Stimulated activated naive CD4-positive, alpha-beta T cell treated with Interleukin-2 at 50 U/mL for 16 hours (primary cell): ENCODE results near the gene IPO11.
"Not testable (repeated sequence)": the region's sequence is repeated elsewhere in the genome, so short reads cannot be mapped to it uniquely, and the experiment has no call there.

Experiments
- DNase-seq: peaks from one replicate; lab custom pipeline; 2025; lab: John Stamatoyannopoulos, UW

IPO11 gene

GRCh38 chr5:62600560-62601252, 188.1 kb downstream of the IPO11 start:
- DNase-seq, result no peak

DNA sequence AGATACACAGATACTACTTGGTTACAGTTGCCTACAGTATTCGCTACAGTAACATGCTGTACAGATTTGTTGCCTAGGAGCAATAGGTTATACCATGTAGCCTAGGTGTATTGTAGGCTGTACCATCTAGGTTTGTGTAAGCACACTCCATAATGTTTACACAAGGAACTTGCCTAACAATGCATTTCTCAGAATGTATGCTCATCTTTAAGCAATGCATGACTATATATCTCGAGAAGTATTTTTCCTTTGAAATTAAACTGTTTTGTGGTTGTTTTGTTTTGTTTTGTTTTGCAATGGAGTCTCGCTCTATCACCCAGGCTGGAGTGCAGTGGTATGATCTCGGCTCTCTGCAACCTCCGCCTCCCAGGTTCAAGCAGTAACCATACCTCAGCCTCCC, 191.4 kb downstream of the IPO11 start:
- DNase-seq, result no peak

DNA sequence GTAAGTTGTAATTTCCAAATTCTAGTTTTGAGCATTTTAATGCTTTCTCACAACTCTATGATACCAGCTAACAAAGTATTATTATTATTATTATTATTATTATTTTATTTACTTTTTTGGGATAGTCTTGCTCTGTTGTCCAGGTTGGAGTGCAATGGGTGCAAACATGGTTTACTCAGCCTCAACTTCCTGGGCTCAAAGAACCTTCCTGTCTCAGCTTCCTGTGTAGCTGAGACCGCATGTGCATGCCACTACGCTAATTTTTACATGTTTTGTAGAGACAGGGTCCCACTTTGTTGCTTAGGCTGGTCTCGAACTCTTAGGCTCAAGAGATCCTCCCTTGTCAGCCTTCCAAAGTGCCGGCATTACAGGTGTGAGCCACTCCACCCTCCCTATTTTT, 193.1 kb downstream of the IPO11 start:
- no peak for DNase-seq

GRCh38 chr5:62606878-62607277, 194.3 kb downstream of the IPO11 start:
- no peak for DNase-seq

- DNase-seq, result no peak
Measured at GRCh38 chr5:62607615-62608014, 195.1 kb downstream of the IPO11 start.

GRCh38 chr5:62608529-62609511, 196.3 kb downstream of the IPO11 start:
- no peak for DNase-seq

GRCh38 chr5:62614355-62614754, 201.8 kb downstream of the IPO11 start:
- DNase-seq, result no peak

DNA sequence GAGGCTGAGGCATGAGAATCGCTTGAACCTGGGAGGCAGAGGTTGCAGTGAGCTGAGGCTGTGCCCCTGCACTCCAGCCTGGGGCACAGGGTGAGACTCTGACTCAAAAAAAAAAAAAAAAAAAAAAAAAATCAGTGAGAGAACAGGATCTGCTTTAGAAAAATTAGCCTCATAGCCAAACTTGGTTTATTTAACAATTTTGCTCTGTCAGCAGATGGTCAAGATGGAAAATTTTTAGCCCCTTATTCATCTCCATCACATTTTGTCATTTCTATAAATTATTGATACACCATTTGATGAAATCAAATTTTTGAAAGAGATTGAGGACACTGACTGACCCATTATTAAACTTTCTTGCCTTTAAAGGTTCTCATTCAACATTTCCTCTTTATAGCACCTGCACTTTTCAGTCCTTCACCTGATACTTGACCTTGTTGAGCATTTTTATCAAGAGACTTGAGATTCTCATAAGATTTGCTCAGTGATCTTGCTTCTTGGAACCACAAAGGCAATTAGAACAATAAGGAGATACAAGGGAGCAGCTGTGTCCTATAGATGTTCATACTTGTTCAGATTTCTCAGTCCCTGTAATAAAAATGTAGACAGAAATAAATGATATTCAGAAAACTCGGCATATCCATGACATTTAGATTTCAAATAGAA, 204.2 kb downstream of the IPO11 start:
- no peak for DNase-seq

DNA sequence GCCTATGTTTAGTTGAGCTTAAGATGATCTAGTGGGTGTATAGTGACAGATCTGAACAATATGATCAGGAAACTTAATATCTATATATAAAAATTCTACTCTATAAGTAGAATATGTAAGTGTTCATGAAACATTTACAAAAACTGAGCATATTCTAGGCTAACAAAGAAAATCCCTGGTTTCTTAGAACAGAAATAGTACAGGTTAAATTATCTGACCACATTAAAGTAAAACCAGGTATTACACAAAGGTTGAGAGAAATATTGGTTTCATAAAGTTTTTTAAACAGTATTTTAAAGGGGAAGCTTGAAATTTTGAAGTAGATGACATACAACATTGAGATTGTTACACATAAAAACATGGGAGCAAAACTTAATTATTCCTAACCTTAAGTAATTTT, 205.4 kb downstream of the IPO11 start:
- DNase-seq, result no peak

DNA sequence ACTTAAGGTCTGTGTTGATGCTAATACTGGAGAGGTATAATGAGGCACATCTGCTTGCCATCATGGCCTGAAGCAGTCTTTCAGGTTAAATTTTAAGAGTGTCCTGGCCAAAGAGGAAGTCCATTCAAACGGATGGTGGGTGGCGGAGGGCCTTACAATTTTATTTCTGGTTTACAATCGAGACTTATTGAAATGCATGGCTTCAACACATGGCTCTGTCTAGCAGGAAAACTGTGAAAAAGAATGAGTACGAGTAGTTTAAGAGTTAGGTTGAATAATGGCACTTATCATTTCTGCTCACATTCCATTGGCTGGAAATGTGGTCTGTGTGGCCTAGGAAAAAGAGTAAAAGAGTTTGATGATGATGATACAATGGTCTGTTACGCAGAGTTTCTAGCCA, 208.2 kb downstream of the IPO11 start:
- no peak for DNase-seq

DNA sequence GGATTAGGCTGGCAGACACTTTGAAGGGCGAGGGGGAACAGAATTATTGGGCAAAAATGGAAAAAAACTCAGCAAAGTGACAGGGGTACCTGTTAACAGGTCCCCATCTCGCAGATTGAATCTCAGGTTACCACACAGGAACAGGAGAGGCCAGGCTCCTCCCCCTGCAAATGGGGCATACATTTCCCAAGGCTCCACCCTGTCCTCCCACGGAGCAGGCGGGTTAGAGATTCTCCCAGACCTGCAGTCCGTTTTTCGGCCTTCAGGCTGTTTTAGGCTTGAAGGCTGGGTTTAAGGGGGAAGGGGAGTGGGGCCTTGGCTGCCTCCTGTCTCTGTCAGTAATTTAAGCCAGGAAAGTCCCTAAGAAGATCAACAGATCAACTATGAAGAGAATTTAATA, 208.7 kb downstream of the IPO11 start:
- no peak for DNase-seq

DNA sequence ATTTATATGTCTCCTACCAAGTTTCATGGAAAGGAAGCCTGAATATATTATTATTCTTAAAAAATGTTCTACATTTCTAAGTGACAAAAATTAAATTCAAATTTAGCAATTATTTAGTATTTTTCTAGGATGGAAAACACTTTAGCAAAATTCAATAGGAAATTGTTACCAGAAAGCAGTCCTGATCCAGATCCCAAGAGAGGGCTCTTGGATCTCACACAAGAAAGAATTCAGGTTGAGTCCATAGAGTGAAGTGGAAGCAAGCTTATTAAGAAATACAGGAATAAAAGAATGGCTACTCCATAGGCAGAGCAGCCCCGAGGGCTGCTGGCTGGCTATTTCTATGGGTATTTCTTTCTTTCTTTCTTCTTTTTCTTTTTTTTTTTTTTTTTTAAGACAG, 210.7 kb downstream of the IPO11 start:
- DNase-seq, result no peak

- not testable (repeated sequence) for DNase-seq
Measured at GRCh38 chr5:62624436-62624835, 211.9 kb downstream of the IPO11 start.

GRCh38 chr5:62626534-62626933, 214.0 kb downstream of the IPO11 start:
- DNase-seq, result no peak

- DNase-seq, result no peak
Measured at GRCh38 chr5:62627121-62627520, 214.6 kb downstream of the IPO11 start.

DNA sequence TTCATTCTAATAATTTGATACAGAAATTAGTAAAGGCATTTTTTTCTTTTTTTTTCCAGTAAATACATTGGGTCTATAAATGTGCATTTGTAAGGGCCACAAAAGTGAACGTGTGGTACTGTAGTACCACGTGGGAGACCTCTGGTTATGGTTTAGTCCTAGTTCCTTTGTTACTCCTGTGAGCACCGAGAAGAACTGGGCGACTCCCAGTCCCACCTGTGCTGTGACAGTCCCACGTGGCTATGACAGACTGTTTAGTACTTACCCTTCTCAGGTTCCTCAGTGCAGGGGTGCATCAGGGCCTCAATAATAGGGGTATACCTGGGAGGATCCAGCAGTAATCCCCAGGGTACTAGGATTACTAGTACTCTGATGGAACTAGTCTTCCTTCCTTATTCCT, 215.3 kb downstream of the IPO11 start:
- no peak for DNase-seq

GRCh38 chr5:62631909-62632580, 219.5 kb downstream of the IPO11 start:
- DNase-seq, result no peak

DNA sequence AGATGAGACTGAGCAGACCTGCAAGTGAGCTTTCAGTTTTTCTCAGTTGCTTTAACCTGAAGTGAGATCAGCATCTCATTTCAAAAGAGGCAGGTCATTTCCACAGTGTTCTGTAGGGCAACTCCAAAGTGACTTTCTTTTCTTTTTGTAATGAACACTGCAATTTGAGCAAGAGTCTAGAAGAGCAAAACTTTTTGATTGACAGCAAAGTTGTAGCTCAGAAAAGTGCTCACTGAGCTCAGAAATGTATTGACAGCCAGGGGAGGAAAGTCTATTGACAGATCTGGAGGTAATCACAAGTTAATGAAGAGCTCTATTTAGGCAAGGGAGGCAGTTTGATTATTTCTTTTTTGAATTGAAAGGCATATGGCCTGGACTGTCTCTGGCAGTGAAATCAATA, 220.7 kb downstream of the IPO11 start:
- no peak for DNase-seq

- no peak for DNase-seq
Measured at GRCh38 chr5:62640446-62640845, 227.9 kb downstream of the IPO11 start.

DNA sequence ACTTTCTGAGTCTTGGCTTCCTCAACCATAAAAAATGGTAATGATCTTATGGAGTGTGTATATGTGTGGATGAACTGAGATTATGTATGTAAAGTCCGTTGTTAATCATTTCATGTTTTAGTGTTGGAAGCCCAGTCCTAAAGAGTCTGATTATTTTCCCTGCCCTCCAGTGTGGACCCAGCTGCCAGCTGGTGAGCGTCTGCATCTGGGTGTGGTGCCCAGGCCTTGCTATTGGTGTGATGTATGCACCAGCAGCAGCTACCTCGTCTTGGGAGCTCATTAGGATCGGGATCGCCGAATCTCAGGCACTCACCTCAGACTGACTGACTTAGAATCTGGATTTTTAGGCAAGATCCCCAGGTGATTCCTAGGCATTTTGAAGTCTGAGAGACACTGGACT, 229.9 kb downstream of the IPO11 start:
- DNase-seq, result no peak

GRCh38 chr5:62643556-62644451, 231.2 kb downstream of the IPO11 start:
- DNase-seq, result no peak
